Progenitor cell of endocrine pancreas (in vitro differentiated cells): ENCODE measurements around the gene ATXN2. TPM values are rescaled to one million over a fixed set of nuclear protein-coding genes. Genes with fewer than 3 reads are reported as not detected.
"Not testable (repeated sequence)": the region's sequence is repeated elsewhere in the genome, so short reads cannot be mapped to it uniquely, and the experiment has no call there.

Experiments
- DNase-seq: peaks from one replicate; pipeline ENCODE4 v3.0.0; 2021; ENCODE audit warnings: low spot score; ENCODE audit not compliant: unreplicated experiment
- H3K27ac Mint-ChIP-seq: 2 replicates; pipeline ENCODE4 v1.8.0; 2021; ENCODE audit warnings: mild to moderate bottlenecking, moderate library complexity, mixed read lengths
- H3K27me3 Mint-ChIP-seq: 2 replicates; pipeline ENCODE4 v1.8.0; 2021; ENCODE audit warnings: mixed read lengths
- H3K36me3 Mint-ChIP-seq: 2 replicates; pipeline ENCODE4 v1.8.0; 2022; ENCODE audit warnings: mixed read lengths; ENCODE audit not compliant: insufficient read depth
- H3K4me1 Mint-ChIP-seq: 2 replicates; pipeline ENCODE4 v1.8.0; 2021; ENCODE audit warnings: low read depth, mixed read lengths
- H3K4me3 Mint-ChIP-seq: 2 replicates; pipeline ENCODE4 v1.8.0; 2021; ENCODE audit warnings: low read depth, mild to moderate bottlenecking, moderate library complexity, mixed read lengths
- H3K9me3 Mint-ChIP-seq: 2 replicates; pipeline ENCODE4 v1.8.0; 2021; ENCODE audit warnings: low read depth, mixed read lengths
- total RNA-seq: library from RNA; stranded (reverse); gene quantifications from 2 replicates; pipeline ENCODE4 v1.2.1, GENCODE V29; 2021
- TF ChIP-seq, protein P1 (sequence below): fragments of 200-600 bp; sonication (generic); IDR thresholded peaks from one replicate; pipeline ENCODE4 v1.5.0; 2021; ENCODE audit warnings: antibody characterized with exemption, mild to moderate bottlenecking; ENCODE audit not compliant: unreplicated experiment

ATXN2 gene
- total RNA-seq, 1 donor from 2014 or later = 81.7 TPM

DNA sequence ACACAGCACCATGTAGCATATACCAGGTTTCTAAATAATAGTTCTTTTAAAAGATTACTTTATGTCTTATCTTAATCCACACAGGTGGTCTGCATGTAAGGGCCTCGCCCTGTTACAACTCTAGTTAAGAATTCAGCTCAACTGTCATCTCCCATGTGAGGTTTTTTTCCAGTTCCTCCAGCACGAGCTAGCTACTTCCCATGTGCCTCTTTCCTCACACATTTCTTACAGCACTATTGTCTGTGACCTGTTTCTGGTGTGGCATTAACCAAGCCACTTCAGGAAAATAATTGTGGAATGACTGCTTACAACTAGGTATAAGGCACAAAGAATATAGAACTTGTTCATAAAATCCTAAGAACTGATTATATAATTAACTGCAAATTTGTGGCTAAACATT lies 127.9 kb downstream of the ATXN2 start:
- no peak overlapping the region for H3K27ac Mint-ChIP-seq
- H3K4me3 Mint-ChIP-seq = no peak overlapping the region

GRCh38 chr12:111469401-111469800 lies 129.7 kb downstream of the ATXN2 start:
- DNase-seq = no peak
- no peaks in the 10 kb centered on the region for H3K27me3 Mint-ChIP-seq
- peaks cover 18% of the 10 kb centered on the region for H3K36me3 Mint-ChIP-seq
- no peaks in the 10 kb centered on the region for H3K9me3 Mint-ChIP-seq
- peaks cover 3% of the 10 kb centered on the region for H3K4me1 Mint-ChIP-seq
- TF ChIP-seq, protein P1, sequence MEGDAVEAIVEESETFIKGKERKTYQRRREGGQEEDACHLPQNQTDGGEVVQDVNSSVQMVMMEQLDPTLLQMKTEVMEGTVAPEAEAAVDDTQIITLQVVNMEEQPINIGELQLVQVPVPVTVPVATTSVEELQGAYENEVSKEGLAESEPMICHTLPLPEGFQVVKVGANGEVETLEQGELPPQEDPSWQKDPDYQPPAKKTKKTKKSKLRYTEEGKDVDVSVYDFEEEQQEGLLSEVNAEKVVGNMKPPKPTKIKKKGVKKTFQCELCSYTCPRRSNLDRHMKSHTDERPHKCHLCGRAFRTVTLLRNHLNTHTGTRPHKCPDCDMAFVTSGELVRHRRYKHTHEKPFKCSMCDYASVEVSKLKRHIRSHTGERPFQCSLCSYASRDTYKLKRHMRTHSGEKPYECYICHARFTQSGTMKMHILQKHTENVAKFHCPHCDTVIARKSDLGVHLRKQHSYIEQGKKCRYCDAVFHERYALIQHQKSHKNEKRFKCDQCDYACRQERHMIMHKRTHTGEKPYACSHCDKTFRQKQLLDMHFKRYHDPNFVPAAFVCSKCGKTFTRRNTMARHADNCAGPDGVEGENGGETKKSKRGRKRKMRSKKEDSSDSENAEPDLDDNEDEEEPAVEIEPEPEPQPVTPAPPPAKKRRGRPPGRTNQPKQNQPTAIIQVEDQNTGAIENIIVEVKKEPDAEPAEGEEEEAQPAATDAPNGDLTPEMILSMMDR = no peak
- H3K27ac Mint-ChIP-seq = no peak overlapping the region
- no peak overlapping the region for H3K4me3 Mint-ChIP-seq

More for the DNA sequence above, 127.9 kb downstream of the ATXN2 start:
- peaks cover 3% of the 10 kb centered on the region for H3K4me1 Mint-ChIP-seq
- no peaks in the 10 kb centered on the region for H3K9me3 Mint-ChIP-seq
- H3K36me3 Mint-ChIP-seq = peaks cover 22% of the 10 kb centered on the region
- no peaks in the 10 kb centered on the region for H3K27me3 Mint-ChIP-seq
- TF ChIP-seq, protein P1 = no peak
- DNase-seq = no peak

- Mint-ChIP-seq H3K9me3 (no peaks in the 10 kb centered on the region), H3K27me3 (no peaks in the 10 kb centered on the region), H3K4me3 (no peak overlapping the region), H3K36me3 (peaks cover 14% of the 10 kb centered on the region), H3K27ac (no peak overlapping the region), H3K4me1 (no peaks in the 10 kb centered on the region)
- TF ChIP-seq, protein P1 = no peak
- DNase-seq = no peak
These were observed 131.3 kb downstream of the ATXN2 start for GRCh38 chr12:111467857-111468241.

- Mint-ChIP-seq H3K4me3 (no peak overlapping the region), H3K36me3 (peaks cover 14% of the 10 kb centered on the region), H3K4me1 (peaks cover 4% of the 10 kb centered on the region), H3K27me3 (no peaks in the 10 kb centered on the region), H3K9me3 (no peaks in the 10 kb centered on the region), H3K27ac (no peak overlapping the region)
- DNase-seq = no peak
- TF ChIP-seq, protein P1 = no peak
These were observed 131.8 kb downstream of the ATXN2 start for GRCh38 chr12:111467092-111467856.

DNA sequence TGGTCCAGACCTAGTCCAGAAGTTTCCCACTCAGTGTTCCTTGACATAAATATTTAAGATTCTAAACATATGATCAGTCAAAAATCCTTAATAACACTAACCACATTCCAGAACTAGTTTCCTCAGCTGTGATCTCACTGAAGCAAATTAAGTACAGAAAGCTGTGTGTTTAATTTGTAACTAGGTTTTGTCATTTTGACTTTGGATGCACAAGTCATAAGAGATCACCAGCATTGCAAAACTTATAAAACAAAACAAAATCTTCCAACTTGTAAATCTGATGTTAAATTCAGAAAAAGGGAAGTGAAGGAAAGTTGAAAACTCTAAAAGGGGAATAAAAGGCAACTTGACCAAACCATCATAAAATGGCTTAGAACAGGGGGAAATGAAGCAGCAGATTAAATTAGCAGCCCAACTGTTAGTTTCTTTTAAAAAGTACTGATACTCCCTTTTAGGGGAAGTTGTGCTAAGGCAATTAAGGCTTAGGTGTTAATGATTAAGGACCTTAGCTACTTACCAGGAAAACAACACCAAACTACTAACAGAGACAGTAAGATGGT lies 136.8 kb downstream of the ATXN2 start:
- H3K4me1 Mint-ChIP-seq = peaks cover 5% of the 10 kb centered on the region
- peaks cover 8% of the 10 kb centered on the region for H3K36me3 Mint-ChIP-seq
- no peaks in the 10 kb centered on the region for H3K27me3 Mint-ChIP-seq
- no peak overlapping the region for H3K27ac Mint-ChIP-seq
- DNase-seq = no peak
- H3K9me3 Mint-ChIP-seq = no peaks in the 10 kb centered on the region
- H3K4me3 Mint-ChIP-seq = no peak overlapping the region
- TF ChIP-seq, protein P1 = no peak

DNA sequence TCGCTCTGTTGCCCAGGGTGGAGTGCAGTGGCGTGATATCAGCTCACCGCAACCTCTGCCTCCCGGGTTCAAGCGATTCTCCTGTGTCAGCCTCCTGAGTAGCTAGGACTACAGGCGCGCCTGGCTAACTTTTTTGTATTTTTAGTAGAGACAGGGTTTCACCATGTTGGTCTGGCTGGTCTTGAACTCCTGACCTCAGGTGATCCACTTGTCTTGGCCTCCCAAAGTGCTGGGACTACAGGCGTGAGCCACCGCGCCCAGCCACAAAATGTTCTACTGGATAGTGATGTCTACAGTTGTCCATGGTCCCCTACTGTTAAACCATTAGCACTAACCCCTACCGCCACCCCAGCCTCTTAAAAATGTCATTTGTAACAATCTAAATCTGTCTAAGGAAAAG lies 139.0 kb downstream of the ATXN2 start:
- not testable (repeated sequence) for H3K9me3 Mint-ChIP-seq, H3K27me3 Mint-ChIP-seq, DNase-seq, H3K27ac Mint-ChIP-seq, H3K4me1 Mint-ChIP-seq, H3K4me3 Mint-ChIP-seq
- H3K36me3 Mint-ChIP-seq = peaks cover 17% of the 10 kb centered on the region
